HCT116 (cell line): ENCODE results near the gene PDLIM4. TPM values are rescaled to one million over a fixed set of nuclear protein-coding genes. Genes with fewer than 3 reads are reported as not detected.

Experiments used
- ATAC-seq: fragments of 200-7000 bp; cut with Tn5 transposase; 2 replicates; pipeline ENCODE4 v1.9.1; 2020; ENCODE audit warnings: mild to moderate bottlenecking, moderate library complexity
- BruUV-seq: library from RNA; stranded (reverse); fragments of 400-500 nt; replicated peaks from 2 replicates; lab custom pipeline; 2021; lab: Mats Ljungman, UMichigan
- CTCF ChIA-PET: fragments of 300-600 bp; sonication (Branson Sonifier 250); formaldehyde crosslinking; loops from one replicate; lab custom pipeline; 2021; ENCODE audit warnings: antibody characterized with exemption; lab: Charles Lee
- POLR2A ChIA-PET: fragments of 300-600, 350-600 bp; sonication (Branson Sonifier 250); formaldehyde crosslinking; loops from one replicate; lab custom pipeline; 2021; ENCODE audit warnings: antibody characterized with exemption; lab: Charles Lee
- RAD21 ChIA-PET, 2 experiments: fragments of 300-600 bp; sonication (Branson Sonifier 250); formaldehyde crosslinking; loops; one replicate each; lab custom pipeline; 2023; ENCODE audit warnings: low total read pairs in 2 of 2; ENCODE audit not compliant: uncharacterized antibody in 2 of 2, unreplicated experiment in 2 of 2, low non-redundant PET in 1 of 2; lab: Charles Lee
- DNase-seq: peaks from one replicate; pipeline ENCODE4 v3.0.0-alpha.2; 2010; ENCODE audit warnings: low read depth, low spot score
- H2AFZ ChIP-seq: fragments of 200-600 bp; shearing (Covaris generic), sonication (generic); 2 replicates; pipeline ENCODE4 v1.6.1; 2017; ENCODE audit warnings: low read depth, mixed run types, mixed read lengths, antibody characterized with exemption, low read length; ENCODE audit not compliant: poor library complexity, severe bottlenecking
- H3K27ac ChIP-seq: 2 replicates; pipeline ENCODE4 v1.5.1; 2012; ENCODE audit warnings: low read depth, low read length
- H3K27me3 ChIP-seq: fragments of 200-600 bp; sonication (generic); 2 replicates; pipeline ENCODE4 v1.6.1; 2016; ENCODE audit warnings: mixed run types, low read length, mixed read lengths; ENCODE audit not compliant: insufficient read depth
- H3K36me3 ChIP-seq, 2 experiments: fragments of 200-500 bp in 1 of 2; fragments of 200-600 bp in 1 of 2; sonication (Bioruptor generic) in 1 of 2; sonication (generic) in 1 of 2; 2 replicates each; pipeline versions ENCODE4 v1.5.1 to v1.6.1; 2014 to 2016; ENCODE audit warnings: low read length in 2 of 2, inconsistent platforms in 1 of 2, mixed read lengths in 1 of 2, mixed run types in 1 of 2; ENCODE audit not compliant: insufficient read depth in 2 of 2, control insufficient read depth in 1 of 2
- H3K4me1 ChIP-seq, 2 experiments: fragments of 200-600 bp in 1 of 2; sonication (generic) in 1 of 2; 2 replicates each; pipeline versions ENCODE4 v1.5.1 to v1.6.1; 2012 to 2017; ENCODE audit warnings: low read length in 2 of 2, inconsistent platforms in 1 of 2, mild to moderate bottlenecking in 1 of 2, mixed read lengths in 1 of 2, mixed run types in 1 of 2, moderate library complexity in 1 of 2; ENCODE audit not compliant: insufficient read depth in 2 of 2, control insufficient read depth in 1 of 2
- H3K4me2 ChIP-seq: fragments of 200-600 bp; sonication (generic); 2 replicates; pipeline ENCODE4 v1.6.1; 2017; ENCODE audit warnings: mixed run types, low read length, mixed read lengths
- H3K4me3 ChIP-seq, 2 experiments: fragments of 200-600 bp in 1 of 2; sonication (generic) in 1 of 2; replicated peaks in 1 of 2; 2 replicates each; pipeline ENCODE4 v1.5.1; 2011 to 2016; ENCODE audit warnings: low read length in 2 of 2, control low read depth in 1 of 2, low read depth in 1 of 2, mild to moderate bottlenecking in 1 of 2, mixed read lengths in 1 of 2, mixed run types in 1 of 2
- H3K79me2 ChIP-seq: fragments of 200-600 bp; sonication (generic); 2 replicates; pipeline ENCODE4 v1.6.1; 2017; ENCODE audit warnings: mild to moderate bottlenecking, mixed run types, low read length, moderate library complexity, mixed read lengths; ENCODE audit not compliant: insufficient read depth
- H3K9ac ChIP-seq: fragments of 200-600 bp; sonication (generic); 2 replicates; pipeline ENCODE4 v1.6.1; 2016; ENCODE audit warnings: low read length, mixed read lengths
- H3K9me2 ChIP-seq: fragments of 200-600 bp; sonication (generic), shearing (Covaris generic); 2 replicates; pipeline ENCODE4 v1.6.1; 2017; ENCODE audit warnings: mixed run types, mild to moderate bottlenecking, moderate library complexity; ENCODE audit not compliant: insufficient read depth
- H3K9me3 ChIP-seq, 2 experiments: fragments of 200-500 bp in 1 of 2; fragments of 200-600 bp in 1 of 2; sonication (Bioruptor generic) in 1 of 2; sonication (generic) in 1 of 2; 2 replicates each; pipeline ENCODE4 v1.6.1; 2014 to 2017; ENCODE audit warnings: low read length in 2 of 2, mixed read lengths in 2 of 2, inconsistent platforms in 1 of 2, low read depth in 1 of 2, mild to moderate bottlenecking in 1 of 2, mixed run types in 1 of 2, moderate library complexity in 1 of 2; ENCODE audit not compliant: control insufficient read depth in 1 of 2, insufficient read depth in 1 of 2
- H4K20me1 ChIP-seq: fragments of 200-600 bp; sonication (generic), shearing (Covaris generic); 2 replicates; pipeline ENCODE4 v1.6.1; 2017; ENCODE audit warnings: mixed run types, mild to moderate bottlenecking, moderate library complexity; ENCODE audit not compliant: insufficient read depth
- CBX3 ChIP-seq: IDR thresholded peaks from 2 replicates; pipeline ENCODE4 v1.6.1; 2012; ENCODE audit warnings: low read depth
- CEBPB ChIP-seq: IDR thresholded peaks from 2 replicates; pipeline ENCODE4 v1.6.1; 2012; ENCODE audit warnings: low read depth
- CTCF ChIP-seq, 3 experiments: fragments of 200-600 bp in 1 of 3; sonication (generic) in 1 of 3; IDR thresholded peaks in 2 of 3; conservative IDR thresholded peaks in 1 of 3; 2 replicates each; pipeline ENCODE4 v1.5.1; 2012 to 2017; ENCODE audit warnings: low read depth in 2 of 3, low read length in 2 of 3, antibody characterized with exemption in 1 of 3, borderline replicate concordance in 1 of 3, control low read depth in 1 of 3, mild to moderate bottlenecking in 1 of 3, mixed read lengths in 1 of 3, mixed run types in 1 of 3, moderate library complexity in 1 of 3; ENCODE audit not compliant: insufficient read depth in 1 of 3
- ELF1 ChIP-seq: IDR thresholded peaks from 2 replicates; pipeline ENCODE4 v1.6.1; 2012; ENCODE audit warnings: low read depth, borderline replicate concordance
- EZH2 ChIP-seq: fragments of 200-600 bp; sonication (generic); IDR thresholded peaks from 2 replicates; pipeline ENCODE4 v1.6.1; 2017; ENCODE audit warnings: antibody characterized with exemption, mixed run types
- EZH2phosphoT487 ChIP-seq: fragments of 200-600 bp; IDR thresholded peaks from 2 replicates; pipeline ENCODE4 v1.6.1; 2018; ENCODE audit warnings: antibody characterized with exemption, borderline replicate concordance
- FOSL1 ChIP-seq: IDR thresholded peaks from 2 replicates; pipeline ENCODE4 v1.6.1; 2012; ENCODE audit warnings: low read depth
- REST ChIP-seq: IDR thresholded peaks from 2 replicates; pipeline ENCODE4 v1.6.1; 2012; ENCODE audit warnings: low read depth
- SIN3A ChIP-seq: IDR thresholded peaks from 2 replicates; pipeline ENCODE4 v1.6.1; 2012; ENCODE audit warnings: low read depth
- SP1 ChIP-seq: IDR thresholded peaks from 2 replicates; pipeline ENCODE4 v1.6.1; 2012; ENCODE audit warnings: low read depth
- SRF ChIP-seq: IDR thresholded peaks from 2 replicates; pipeline ENCODE4 v1.6.1; 2012; ENCODE audit warnings: low read depth
- TCF7L2 ChIP-seq: IDR thresholded peaks from 2 replicates; pipeline ENCODE4 v1.7.0; 2011; ENCODE audit warnings: borderline replicate concordance, inconsistent platforms; ENCODE audit not compliant: insufficient read depth, insufficient read length; ENCODE audit errors: extremely low read depth
- YY1 ChIP-seq: IDR thresholded peaks from 2 replicates; pipeline ENCODE4 v1.6.1; 2011; ENCODE audit warnings: low read length, low read depth, moderate library complexity, mild to moderate bottlenecking; ENCODE audit not compliant: insufficient replicate concordance; ENCODE audit errors: extremely low read depth
- ZFX ChIP-seq: fragments of 450-650 bp; IDR thresholded peaks from 2 replicates; pipeline ENCODE4 v1.6.1; 2017
- ZNF274 ChIP-seq: fragments of 200-500 bp; sonication (Bioruptor generic); IDR thresholded peaks from 2 replicates; pipeline ENCODE4 v1.6.1; 2014; ENCODE audit warnings: mild to moderate bottlenecking, low read depth, low read length, inconsistent platforms
- intact Hi-C: fragments of 100-400 bp; cut with micrococcal nuclease; formaldehyde crosslinking; loops from 2 replicates; pipeline ENCODE4 v1.10.0; 2022
- total RNA-seq: library from RNA; stranded (reverse); gene quantifications from one replicate; pipeline ENCODE4 v1.2.1, GENCODE V29; 2021; ENCODE audit not compliant: unreplicated experiment
- TF ChIP-seq, protein P1 (sequence below): IDR thresholded peaks from 2 replicates; pipeline ENCODE4 v1.6.1; 2012
- TF ChIP-seq, protein P2 (sequence below): IDR thresholded peaks from 2 replicates; pipeline ENCODE4 v1.6.1; 2011; ENCODE audit warnings: mild to moderate bottlenecking, low read length, moderate library complexity; ENCODE audit not compliant: insufficient replicate concordance; ENCODE audit errors: extremely low read depth
- TF ChIP-seq, protein P3 (sequence below): IDR thresholded peaks from 2 replicates; pipeline ENCODE4 v1.6.1; 2012

PDLIM4 gene
- total RNA-seq, 1 experiment from 2014 or later, result not detected

DNA sequence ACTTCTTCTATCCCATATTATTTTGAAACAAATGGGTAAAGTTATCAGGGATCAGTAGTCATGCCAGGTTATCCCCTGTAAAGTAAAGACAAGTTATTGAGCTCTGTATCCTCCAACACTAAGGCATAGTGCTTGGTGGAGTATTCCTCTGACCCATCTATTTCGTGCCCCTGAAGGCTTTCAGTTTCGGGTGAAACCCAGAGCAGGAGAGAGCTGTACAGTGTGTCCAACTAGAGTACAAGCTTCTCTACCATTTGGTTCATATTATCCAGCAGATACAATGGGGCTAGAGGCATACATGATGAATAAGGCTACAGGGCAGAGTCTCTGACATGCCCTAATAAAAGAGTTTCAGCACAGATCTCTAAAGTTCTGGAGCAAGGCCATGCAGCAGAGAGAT lies 33.5 kb downstream of the PDLIM4 start:
- no peaks in the 10 kb centered on the region for H3K9me2 ChIP-seq
- no peak overlapping the region for H3K27ac ChIP-seq
- H3K36me3 ChIP-seq, result no peaks in the 10 kb centered on the region
- H3K4me2 ChIP-seq, result no peak overlapping the region
- no peak overlapping the region for H2AFZ ChIP-seq
- H4K20me1 ChIP-seq, result no peaks in the 10 kb centered on the region
- H3K4me3 ChIP-seq, result no peak overlapping the region
- intact Hi-C loops, result loop anchor here (5.0 to 10.0 kb wide), 2 partner anchors 76 to 204 kb away; partner anchors contain the start of genes IRF1 and SLC22A5
- peaks cover 14 to 36% of the 10 kb centered on the region in 2 experiments for H3K4me1 ChIP-seq
- H3K27me3 ChIP-seq, result no peaks in the 10 kb centered on the region
- no peak overlapping the region for H3K9ac ChIP-seq
- RAD21 ChIA-PET, result no interaction called here
- no peak for ATAC-seq
- no peaks in the 10 kb centered on the region for H3K9me3 ChIP-seq
- no peaks in the 10 kb centered on the region for H3K79me2 ChIP-seq
- TF ChIP-seq, protein P1, sequence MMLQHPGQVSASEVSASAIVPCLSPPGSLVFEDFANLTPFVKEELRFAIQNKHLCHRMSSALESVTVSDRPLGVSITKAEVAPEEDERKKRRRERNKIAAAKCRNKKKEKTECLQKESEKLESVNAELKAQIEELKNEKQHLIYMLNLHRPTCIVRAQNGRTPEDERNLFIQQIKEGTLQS, result no peak
- no peak for TF ChIP-seq YY1
- TF ChIP-seq, protein P2, sequence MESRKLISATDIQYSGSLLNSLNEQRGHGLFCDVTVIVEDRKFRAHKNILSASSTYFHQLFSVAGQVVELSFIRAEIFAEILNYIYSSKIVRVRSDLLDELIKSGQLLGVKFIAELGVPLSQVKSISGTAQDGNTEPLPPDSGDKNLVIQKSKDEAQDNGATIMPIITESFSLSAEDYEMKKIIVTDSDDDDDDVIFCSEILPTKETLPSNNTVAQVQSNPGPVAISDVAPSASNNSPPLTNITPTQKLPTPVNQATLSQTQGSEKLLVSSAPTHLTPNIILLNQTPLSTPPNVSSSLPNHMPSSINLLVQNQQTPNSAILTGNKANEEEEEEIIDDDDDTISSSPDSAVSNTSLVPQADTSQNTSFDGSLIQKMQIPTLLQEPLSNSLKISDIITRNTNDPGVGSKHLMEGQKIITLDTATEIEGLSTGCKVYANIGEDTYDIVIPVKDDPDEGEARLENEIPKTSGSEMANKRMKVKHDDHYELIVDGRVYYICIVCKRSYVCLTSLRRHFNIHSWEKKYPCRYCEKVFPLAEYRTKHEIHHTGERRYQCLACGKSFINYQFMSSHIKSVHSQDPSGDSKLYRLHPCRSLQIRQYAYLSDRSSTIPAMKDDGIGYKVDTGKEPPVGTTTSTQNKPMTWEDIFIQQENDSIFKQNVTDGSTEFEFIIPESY, result no peak
- no peak for TF ChIP-seq CTCF (IDR thresholded peaks at IDR 0.05 in 2 of 3, conservative IDR thresholded peaks at IDR 0.05 in 1 of 3; ENCODE audit: borderline replicate concordance in 1 of 3, insufficient read depth in 1 of 3, low read depth in 2 of 3, low read length in 2 of 3)
- no peak for TF ChIP-seq EZH2
- TF ChIP-seq EZH2phosphoT487, result no peak
- no peak for TF ChIP-seq TCF7L2
- TF ChIP-seq SRF, result no peak
- TF ChIP-seq SP1, result no peak
- TF ChIP-seq ZNF274, result no peak
- TF ChIP-seq REST, result no peak
- no peak for TF ChIP-seq CBX3
- no peak for TF ChIP-seq ZFX
- no peak for TF ChIP-seq FOSL1
- no peak for TF ChIP-seq SIN3A
- TF ChIP-seq ELF1, result no peak
- TF ChIP-seq CEBPB, result no peak
- TF ChIP-seq, protein P3, sequence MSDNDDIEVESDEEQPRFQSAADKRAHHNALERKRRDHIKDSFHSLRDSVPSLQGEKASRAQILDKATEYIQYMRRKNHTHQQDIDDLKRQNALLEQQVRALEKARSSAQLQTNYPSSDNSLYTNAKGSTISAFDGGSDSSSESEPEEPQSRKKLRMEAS, result no peak
- TF ChIP-seq, all 23 proteins: peak for 0
- BruUV-seq, result no TSS peak
- DNase-seq, result no peak
- CTCF ChIA-PET, result interaction anchor here (1.3 kb wide), 1 partner anchor 53 kb away, joined by 4 read pairs; no protein-coding TSS in a partner anchor
- POLR2A ChIA-PET, result no interaction called here
